Endothelial cell of umbilical vein (primary cell): ENCODE results near the gene OR2AE1. TPM values are rescaled to one million over a fixed set of nuclear protein-coding genes. Genes with fewer than 3 reads are reported as not detected.

ENCODE experiments used
- BruUV-seq: library from RNA; stranded (reverse); fragments of 400-500 nt; replicated peaks from 2 replicates; lab custom pipeline; 2021; lab: Mats Ljungman, UMichigan
- CTCF ChIA-PET: fragments of 300-600, 350-600 bp; sonication (Branson Sonifier 250); formaldehyde crosslinking; loops from one replicate; lab custom pipeline; 2021; ENCODE audit warnings: antibody characterized with exemption, inconsistent platforms; lab: Charles Lee
- POLR2A ChIA-PET: fragments of 300-600, 350-600 bp; sonication (Branson Sonifier 250); formaldehyde crosslinking; loops from one replicate; lab custom pipeline; 2021; ENCODE audit warnings: antibody characterized with exemption, inconsistent platforms; lab: Charles Lee
- DNase-seq: peaks from one replicate; pipeline ENCODE4 v3.0.0-alpha.2; 2011; ENCODE audit warnings: low read depth, low spot score
- FAIRE-seq: peaks from 2 replicates; lab custom pipeline; 2011; peaks lifted over from hg19 to GRCh38; lab: Jason Lieb, UNC
- H2AFZ ChIP-seq: 2 replicates; pipeline ENCODE4 v1.6.0; 2012; ENCODE audit warnings: low read depth, low read length, control low read depth, inconsistent platforms
- H3K27ac ChIP-seq: 2 replicates; pipeline ENCODE4 v1.5.1; 2011; ENCODE audit warnings: low read depth, mild to moderate bottlenecking, control low read depth, low read length, moderate library complexity; ENCODE audit not compliant: insufficient read depth
- H3K27me3 ChIP-seq, 2 experiments: 2 replicates each; pipeline versions ENCODE4 v1.6.0 to v1.6.1; 2011; ENCODE audit warnings: low read length in 2 of 2, mixed read lengths in 1 of 2; ENCODE audit not compliant: control insufficient read depth in 2 of 2, insufficient read depth in 2 of 2
- H3K36me3 ChIP-seq, 2 experiments: 2 replicates in 1 of 2; 3 replicates in 1 of 2; pipeline ENCODE4 v1.5.1; 2011; ENCODE audit warnings: low read length in 2 of 2, mild to moderate bottlenecking in 1 of 2, moderate library complexity in 1 of 2; ENCODE audit not compliant: control insufficient read depth in 2 of 2, insufficient read depth in 2 of 2; ENCODE audit errors: extremely low read depth in 1 of 2
- H3K4me1 ChIP-seq: 3 replicates; pipeline ENCODE4 v1.5.1; 2011; ENCODE audit warnings: mild to moderate bottlenecking, low read length; ENCODE audit not compliant: control insufficient read depth, insufficient read depth; ENCODE audit errors: extremely low read depth
- H3K4me2 ChIP-seq: 2 replicates; pipeline ENCODE4 v1.6.1; 2011; ENCODE audit warnings: low read length, control low read depth, mixed read lengths; ENCODE audit not compliant: insufficient read depth
- H3K4me3 ChIP-seq, 3 experiments: fragments of 200-600 bp in 1 of 3; sonication (generic), shearing (Covaris generic) in 1 of 3; replicated peaks in 1 of 3; 2 replicates each; pipeline ENCODE4 v1.5.1; 2011 to 2016; ENCODE audit warnings: control low read depth in 3 of 3, low read length in 3 of 3, mild to moderate bottlenecking in 2 of 3, inconsistent platforms in 1 of 3, low read depth in 1 of 3, moderate library complexity in 1 of 3; ENCODE audit not compliant: insufficient read depth in 1 of 3
- H3K79me2 ChIP-seq: 2 replicates; pipeline ENCODE4 v1.6.0; 2012; ENCODE audit warnings: low read length, inconsistent platforms; ENCODE audit not compliant: control insufficient read depth, insufficient read depth
- H3K9ac ChIP-seq: replicated peaks from 2 replicates; pipeline ENCODE3; 2011; ENCODE audit warnings: low read length, control low read depth; ENCODE audit not compliant: insufficient read depth; ENCODE audit errors: extremely low read depth
- H3K9me1 ChIP-seq: replicated peaks from 3 replicates; pipeline ENCODE4 v1.6.0; 2011; ENCODE audit warnings: mild to moderate bottlenecking, low read length; ENCODE audit not compliant: control insufficient read depth, insufficient read depth; ENCODE audit errors: extremely low read depth
- H3K9me3 ChIP-seq: replicated peaks from 2 replicates; pipeline ENCODE4 v1.5.1; 2012; ENCODE audit warnings: low read length, inconsistent platforms; ENCODE audit not compliant: control insufficient read depth, insufficient read depth
- H4K20me1 ChIP-seq: replicated peaks from 2 replicates; pipeline ENCODE3; 2011; ENCODE audit warnings: mild to moderate bottlenecking, low read length; ENCODE audit not compliant: control insufficient read depth, insufficient read depth; ENCODE audit errors: extremely low read depth
- EZH2 ChIP-seq: IDR thresholded peaks from 2 replicates; pipeline ENCODE4 v1.6.1; 2012; ENCODE audit warnings: borderline replicate concordance, low read depth, mild to moderate bottlenecking, moderate library complexity, low read length, inconsistent platforms; ENCODE audit not compliant: severe bottlenecking
- FOS ChIP-seq: IDR thresholded peaks from 2 replicates; pipeline ENCODE4 v1.6.1; 2011; ENCODE audit warnings: mild to moderate bottlenecking, low read length, moderate library complexity, borderline replicate concordance; ENCODE audit not compliant: insufficient read depth
- GATA2 ChIP-seq: IDR thresholded peaks from 2 replicates; pipeline ENCODE4 v1.7.0; 2011; ENCODE audit warnings: low read depth, mild to moderate bottlenecking, moderate library complexity, mixed read lengths, low read length; ENCODE audit not compliant: insufficient read length, insufficient read depth
- JUN ChIP-seq: IDR thresholded peaks from 2 replicates; pipeline ENCODE4 v1.6.1; 2011; ENCODE audit warnings: borderline replicate concordance, low read depth; ENCODE audit not compliant: insufficient read length, insufficient read depth
- MAX ChIP-seq: IDR thresholded peaks from 2 replicates; pipeline ENCODE4 v1.6.1; 2011; ENCODE audit not compliant: insufficient read depth, insufficient read length
- MYC ChIP-seq: IDR thresholded peaks from one replicate; pipeline ENCODE4 v1.6.1; 2011; ENCODE audit warnings: mild to moderate bottlenecking, low read depth, low read length
- POLR2A ChIP-seq: IDR thresholded peaks from 2 replicates; pipeline ENCODE4 v1.6.1; 2012; ENCODE audit warnings: low read depth, mild to moderate bottlenecking, control low read depth, low read length
- POLR2AphosphoS5 ChIP-seq: IDR thresholded peaks from 2 replicates; pipeline ENCODE4 v1.6.1; 2012; ENCODE audit warnings: low read depth, mild to moderate bottlenecking, control low read depth, low read length, moderate library complexity; ENCODE audit not compliant: insufficient read depth
- dilution Hi-C: fragments of 300-500 bp; cut with MboI; formaldehyde crosslinking; loops from one replicate; pipeline ENCODE4 v1.15.0; 2019; ENCODE audit warnings: low sequenced_read_pairs; ENCODE audit not compliant: extremely low pct_ligation_motif_present
- intact Hi-C: fragments of 100-400 bp; cut with micrococcal nuclease; formaldehyde crosslinking; loops from one replicate; pipeline ENCODE4 v1.10.0; 2022
- polyA plus RNA-seq, 4 experiments: library from polyadenylated mRNA; depleted of rRNA in 3 of 4; stranded (reverse) in 3 of 4; unstranded in 1 of 4; fragments of >200 nt; gene quantifications; 2 replicates each; pipeline versions ENCODE4 v1.2.1 to v1.2.3, GENCODE V29; 2011 to 2012; ENCODE audit warnings: missing spikeins in 1 of 4
- total RNA-seq: library from RNA; stranded (reverse); gene quantifications from 2 replicates; pipeline ENCODE4 v1.2.3, GENCODE V29; 2021
- TF ChIP-seq, protein P1 (sequence below), 2 donors: IDR thresholded peaks; 1 replicate in 1 of 2; 2 replicates in 1 of 2; pipeline ENCODE4 v1.5.1; 2011; ENCODE audit warnings: low read length in 2 of 2, mild to moderate bottlenecking in 2 of 2, moderate library complexity in 2 of 2, control low read depth in 1 of 2, inconsistent platforms in 1 of 2, low read depth in 1 of 2; ENCODE audit not compliant: insufficient read depth in 1 of 2; ENCODE audit errors: extremely low read depth in 1 of 2

Gene OR2AE1
- total and polyA plus RNA-seq, 2 donors (not counting 3 experiments of a cell fraction or from before 2014, with no cell fraction given): 0.18 TPM; not detected in 1

DNA sequence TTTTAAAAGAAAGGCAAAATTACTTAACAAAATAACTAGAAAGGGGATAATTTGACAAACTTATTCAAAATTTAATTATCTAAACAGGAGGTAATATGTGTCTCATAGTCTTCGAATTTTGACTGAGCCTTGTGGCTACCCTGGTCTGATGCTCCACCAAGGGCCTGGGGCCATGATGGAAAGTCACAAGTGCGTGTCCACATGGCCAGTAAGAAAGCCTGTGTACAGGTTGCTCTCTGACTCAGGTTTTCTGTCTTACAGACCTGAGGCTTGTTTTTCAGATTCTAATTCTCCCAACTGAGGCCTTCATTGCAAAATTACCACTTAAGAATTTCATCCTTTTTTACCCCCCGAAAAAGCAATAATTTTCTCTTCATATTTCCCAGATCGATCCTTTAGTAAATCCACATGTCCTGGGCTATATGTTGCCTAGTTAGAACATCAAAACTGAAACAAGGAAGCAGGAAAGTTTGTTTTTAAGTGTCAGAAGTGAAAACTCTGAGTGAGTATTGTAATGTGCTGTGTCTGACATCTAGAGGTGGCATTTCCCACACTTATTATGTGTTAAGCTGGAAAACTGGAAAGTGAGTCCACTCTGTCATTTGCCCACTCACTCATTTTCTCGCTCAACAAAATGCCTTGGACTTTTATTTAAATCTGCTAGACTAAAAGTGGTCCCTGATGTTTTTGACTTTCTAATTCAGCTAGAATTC is 39.0 kb downstream of the OR2AE1 start:
- FAIRE-seq (no peak), DNase-seq (no peak)
- intact Hi-C loops: no loop called here
- H3K9ac ChIP-seq: no peak overlapping the region
- TF ChIP-seq FOS (no peak), POLR2A (no peak), POLR2AphosphoS5 (no peak), MYC (no peak), JUN (no peak), GATA2 (no peak), EZH2 (no peak), MAX (no peak)
- TF ChIP-seq, protein P1, sequence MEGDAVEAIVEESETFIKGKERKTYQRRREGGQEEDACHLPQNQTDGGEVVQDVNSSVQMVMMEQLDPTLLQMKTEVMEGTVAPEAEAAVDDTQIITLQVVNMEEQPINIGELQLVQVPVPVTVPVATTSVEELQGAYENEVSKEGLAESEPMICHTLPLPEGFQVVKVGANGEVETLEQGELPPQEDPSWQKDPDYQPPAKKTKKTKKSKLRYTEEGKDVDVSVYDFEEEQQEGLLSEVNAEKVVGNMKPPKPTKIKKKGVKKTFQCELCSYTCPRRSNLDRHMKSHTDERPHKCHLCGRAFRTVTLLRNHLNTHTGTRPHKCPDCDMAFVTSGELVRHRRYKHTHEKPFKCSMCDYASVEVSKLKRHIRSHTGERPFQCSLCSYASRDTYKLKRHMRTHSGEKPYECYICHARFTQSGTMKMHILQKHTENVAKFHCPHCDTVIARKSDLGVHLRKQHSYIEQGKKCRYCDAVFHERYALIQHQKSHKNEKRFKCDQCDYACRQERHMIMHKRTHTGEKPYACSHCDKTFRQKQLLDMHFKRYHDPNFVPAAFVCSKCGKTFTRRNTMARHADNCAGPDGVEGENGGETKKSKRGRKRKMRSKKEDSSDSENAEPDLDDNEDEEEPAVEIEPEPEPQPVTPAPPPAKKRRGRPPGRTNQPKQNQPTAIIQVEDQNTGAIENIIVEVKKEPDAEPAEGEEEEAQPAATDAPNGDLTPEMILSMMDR (IDR thresholded peaks at IDR 0.05; ENCODE audit: extremely low read depth in 1 of 2, insufficient read depth in 1 of 2, low read depth in 1 of 2, low read length in 2 of 2): no peak
- dilution Hi-C loops: no loop called here
- H2AFZ ChIP-seq: no peak overlapping the region
- H3K27ac ChIP-seq: no peak overlapping the region
- H4K20me1 ChIP-seq: no peaks in the 10 kb centered on the region
- H3K79me2 ChIP-seq: no peaks in the 10 kb centered on the region
- no TSS peak for BruUV-seq
- no peaks in the 10 kb centered on the region for H3K4me1 ChIP-seq
- CTCF ChIA-PET: interaction anchor here (1.5 kb wide), 1 partner anchor 10 kb away, joined by 3 read pairs; no protein-coding TSS in a partner anchor
- no peaks in the 10 kb centered on the region for H3K36me3 ChIP-seq
- POLR2A ChIA-PET: no interaction called here
- H3K4me2 ChIP-seq: no peak overlapping the region
- H3K27me3 ChIP-seq: peaks cover 24 to 33% of the 10 kb centered on the region in 2 experiments
- no peak overlapping the region for H3K4me3 ChIP-seq
- no peaks in the 10 kb centered on the region for H3K9me1 ChIP-seq
- no peaks in the 10 kb centered on the region for H3K9me3 ChIP-seq
